Measurements from ENCODE around the gene MYO6. TPM values are rescaled to one million over a fixed set of nuclear protein-coding genes. Genes with fewer than 3 reads are reported as not detected.

The MYO6 gene
- total and polyA plus RNA-seq, 2 donors, result 12.4 to 33.2 TPM

DNA sequence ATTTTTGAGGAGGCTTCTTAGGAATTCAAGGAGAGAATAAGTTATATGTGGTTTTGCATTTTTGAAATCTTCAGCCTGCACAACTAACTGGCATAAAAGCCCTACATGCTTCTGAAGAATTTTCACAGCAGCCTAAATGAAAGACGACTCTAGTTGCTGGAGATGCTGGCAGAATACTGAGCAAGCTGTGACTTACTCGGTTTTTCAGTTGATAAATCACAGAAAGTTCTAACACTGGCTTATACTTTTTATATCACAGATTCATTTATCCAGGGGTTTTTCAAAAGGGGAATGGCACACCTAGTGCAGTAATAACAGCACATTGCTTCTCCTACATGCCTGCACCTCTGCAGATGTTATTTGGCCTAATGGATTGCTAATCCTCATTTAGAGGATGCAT lies 188.8 kb downstream of the MYO6 start:
- Histone ChIP-seq H3K27ac (ENCODE audit: low read depth) (no peak overlapping the region), H3K36me3 (ENCODE audit: insufficient read depth) (no peaks in the 10 kb centered on the region), H3K4me3 (ENCODE audit: low read depth, low read length) (no peak overlapping the region), H3K4me1 (ENCODE audit: insufficient read depth) (no peaks in the 10 kb centered on the region)
- no peak for DNase-seq (ENCODE audit: extremely low spot score)
- WGBS, result 74% methylated on average over 2 of the region's 2 CpGs

DNA sequence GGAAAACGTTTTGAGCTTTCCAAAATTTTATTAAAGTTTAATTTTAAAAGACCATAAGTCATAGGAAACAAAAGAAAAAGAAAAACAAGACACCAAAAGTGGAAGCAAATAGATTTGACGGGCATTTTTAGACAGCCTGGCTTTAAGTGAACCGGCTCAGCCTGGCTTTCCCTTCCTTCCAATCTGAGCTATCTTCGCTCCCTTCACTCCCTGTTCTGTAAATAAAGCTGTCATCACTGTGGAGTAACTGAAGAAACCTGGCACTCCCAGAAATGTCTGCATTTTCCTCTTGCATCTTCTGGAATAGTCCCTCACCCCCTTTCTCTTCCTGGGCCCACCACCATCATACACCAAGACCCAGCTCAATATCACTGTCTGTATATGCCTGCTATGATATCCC lies 191.5 kb downstream of the MYO6 start:
- H3K4me3 ChIP-seq (ENCODE audit: low read depth, low read length), result no peak overlapping the region
- whole genome bisulfite sequencing, result 24% methylated on average over 4 of the region's 4 CpGs
- H3K4me1 ChIP-seq (ENCODE audit: insufficient read depth), result no peaks in the 10 kb centered on the region
- no peak overlapping the region for H3K27ac ChIP-seq (ENCODE audit: low read depth)
- no peak for DNase-seq (ENCODE audit: extremely low spot score)
- H3K36me3 ChIP-seq (ENCODE audit: insufficient read depth), result no peaks in the 10 kb centered on the region

GRCh38 chr6:75941509-75941908 lies 192.5 kb downstream of the MYO6 start:
- no peak overlapping the region for H3K4me3 ChIP-seq (ENCODE audit: low read depth, low read length)
- no peaks in the 10 kb centered on the region for H3K4me1 ChIP-seq (ENCODE audit: insufficient read depth)
- no peak for DNase-seq (ENCODE audit: extremely low spot score)
- no peaks in the 10 kb centered on the region for H3K36me3 ChIP-seq (ENCODE audit: insufficient read depth)
- no peak overlapping the region for H3K27ac ChIP-seq (ENCODE audit: low read depth)
- 36% methylated on average over 1 of the region's 1 CpG for WGBS

DNA sequence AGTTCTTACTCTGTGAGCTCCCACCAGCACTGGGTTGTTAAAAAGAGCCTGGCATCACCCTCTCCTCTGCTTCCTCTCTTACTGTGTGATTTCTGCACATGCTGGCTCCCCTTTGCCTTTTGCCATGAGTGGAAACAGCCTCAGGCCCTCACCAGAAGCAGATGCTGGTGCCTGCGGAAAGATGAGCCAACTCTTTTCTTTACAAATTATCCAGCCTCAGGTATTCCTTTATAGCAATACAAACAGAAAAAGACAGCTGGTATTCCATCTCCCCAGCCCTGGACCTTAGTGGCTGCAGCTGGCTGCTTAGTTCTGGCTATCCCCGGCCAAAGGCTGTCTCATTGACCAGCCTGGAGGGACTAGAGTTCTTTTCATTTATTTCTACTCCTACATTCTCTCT lies 194.3 kb downstream of the MYO6 start:
- Histone ChIP-seq H3K4me3 (ENCODE audit: low read depth, low read length) (no peak overlapping the region), H3K4me1 (ENCODE audit: insufficient read depth) (no peaks in the 10 kb centered on the region), H3K36me3 (ENCODE audit: insufficient read depth) (no peaks in the 10 kb centered on the region), H3K27ac (ENCODE audit: low read depth) (no peak overlapping the region)
- WGBS, result 92% methylated on average over 2 of the region's 2 CpGs
- no peak for DNase-seq (ENCODE audit: extremely low spot score)

GRCh38 chr6:75946146-75946831 lies 197.2 kb downstream of the MYO6 start:
- Histone ChIP-seq H3K4me3 (ENCODE audit: low read depth, low read length) (no peak overlapping the region), H3K4me1 (ENCODE audit: insufficient read depth) (no peaks in the 10 kb centered on the region), H3K27ac (ENCODE audit: low read depth) (no peak overlapping the region), H3K36me3 (ENCODE audit: insufficient read depth) (no peaks in the 10 kb centered on the region)
- WGBS, result 57% methylated on average over 4 of the region's 4 CpGs
- no peak for DNase-seq (ENCODE audit: extremely low spot score)

GRCh38 chr6:75947935-75948334 lies 198.9 kb downstream of the MYO6 start:
- peaks cover 2% of the 10 kb centered on the region for H3K4me1 ChIP-seq (ENCODE audit: insufficient read depth)
- no peak overlapping the region for H3K27ac ChIP-seq (ENCODE audit: low read depth)
- no peak overlapping the region for H3K4me3 ChIP-seq (ENCODE audit: low read depth, low read length)
- no peak for DNase-seq (ENCODE audit: extremely low spot score)
- 86% methylated on average over 5 of the region's 5 CpGs for WGBS
- no peaks in the 10 kb centered on the region for H3K36me3 ChIP-seq (ENCODE audit: insufficient read depth)

DNA sequence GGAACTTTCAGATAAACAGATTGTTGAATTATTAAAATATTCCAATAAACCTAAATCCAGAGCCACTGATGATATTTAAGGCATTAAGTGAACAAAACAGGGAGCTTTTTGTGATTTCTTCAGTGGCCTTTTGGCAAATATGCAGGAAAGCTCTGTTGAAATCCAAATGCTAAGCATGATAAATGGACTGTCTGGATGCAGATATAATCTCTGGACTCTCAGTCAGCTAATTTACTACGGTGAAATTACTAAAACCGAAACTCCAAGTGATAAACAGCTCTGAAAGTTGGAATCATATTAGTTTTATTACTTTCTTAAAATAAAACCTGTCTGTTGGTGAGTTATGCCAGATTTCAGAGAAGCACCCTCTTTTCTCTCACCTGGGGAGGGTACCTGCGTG lies 203.1 kb downstream of the MYO6 start:
- DNase-seq (ENCODE audit: extremely low spot score), result no peak
- H3K4me3 ChIP-seq (ENCODE audit: low read depth, low read length), result no peak overlapping the region
- 31% methylated on average over 3 of the region's 3 CpGs for WGBS
- no peaks in the 10 kb centered on the region for H3K36me3 ChIP-seq (ENCODE audit: insufficient read depth)
- no peak overlapping the region for H3K27ac ChIP-seq (ENCODE audit: low read depth)
- peaks cover 2% of the 10 kb centered on the region for H3K4me1 ChIP-seq (ENCODE audit: insufficient read depth)

DNA sequence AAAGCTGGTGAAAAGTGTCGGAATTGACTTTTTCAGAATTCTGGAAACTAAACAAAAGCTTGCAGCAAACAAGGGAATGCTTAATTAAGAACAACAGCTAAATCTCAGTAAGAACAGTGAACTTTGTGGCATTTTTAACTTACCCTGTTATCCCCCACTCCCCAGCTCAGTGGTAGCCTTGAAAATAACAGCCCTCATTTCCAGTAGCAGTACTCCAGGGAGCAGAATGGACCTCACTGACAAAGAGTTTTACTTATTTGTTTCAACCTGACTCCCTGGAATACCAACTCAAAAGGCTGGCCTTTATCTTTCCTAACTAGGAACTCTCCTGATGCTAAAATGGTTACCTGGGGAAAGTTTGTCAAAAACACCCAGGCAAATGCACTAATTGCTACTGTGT lies 214.5 kb downstream of the MYO6 start:
- H3K4me3 ChIP-seq (ENCODE audit: low read depth, low read length), result no peak overlapping the region
- no peak for DNase-seq (ENCODE audit: extremely low spot score)
- no peaks in the 10 kb centered on the region for H3K4me1 ChIP-seq (ENCODE audit: insufficient read depth)
- WGBS, result 83% methylated on average over 1 of the region's 1 CpG
- H3K27ac ChIP-seq (ENCODE audit: low read depth), result no peak overlapping the region
- no peaks in the 10 kb centered on the region for H3K36me3 ChIP-seq (ENCODE audit: insufficient read depth)

DNA sequence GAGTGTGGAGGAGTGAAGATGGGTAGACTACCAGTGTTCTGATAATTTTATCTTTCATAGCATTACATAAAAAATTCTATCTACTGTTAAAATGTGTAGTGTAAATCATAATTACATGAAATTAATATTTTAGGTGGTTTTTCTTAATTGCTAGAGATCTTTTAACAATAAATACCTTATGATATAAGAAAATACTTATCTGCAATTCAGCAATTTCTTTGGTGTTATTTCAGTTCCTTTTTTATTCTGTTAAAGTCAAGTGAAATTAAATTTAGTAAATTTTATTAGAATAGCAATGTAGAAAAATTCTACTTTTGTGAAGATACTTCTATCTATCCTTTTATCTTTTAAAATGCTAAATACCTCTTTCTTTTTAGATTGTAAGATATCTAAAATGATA lies 219.1 kb downstream of the MYO6 start:
- no peak for DNase-seq (ENCODE audit: extremely low spot score)
- Histone ChIP-seq H3K4me3 (ENCODE audit: low read depth, low read length) (no peak overlapping the region), H3K27ac (ENCODE audit: low read depth) (no peak overlapping the region), H3K4me1 (ENCODE audit: insufficient read depth) (no peaks in the 10 kb centered on the region), H3K36me3 (ENCODE audit: insufficient read depth) (no peaks in the 10 kb centered on the region)

Small RNAs within 50 kb of the gene (small RNA-seq; reads per million reads assigned to genes)
- gene RF00019 (not detected), gene RNA5SP209 (not detected), gene RNU6-155P (not detected)

Other genes starting within 250 kb of the MYO6 start
- gene SENP6, start 147.4 kb upstream of the MYO6 start, total RNA-seq, result 347 TPM
- 44.2 TPM for gene SENP6, start 147.4 kb upstream of the MYO6 start, polyA plus RNA-seq

Measured in urinary bladder (tissue), 4 donors.